H9 (cell line): ENCODE measurements around the gene COL18A1. TPM values are rescaled to one million over a fixed set of nuclear protein-coding genes. Genes with fewer than 3 reads are reported as not detected.

Source experiments
- DNase-seq: peaks from one replicate; pipeline ENCODE4 v3.0.0-alpha.2; 2017
- H2AFZ ChIP-seq: one replicate; pipeline ENCODE4 v1.6.1; 2013; ENCODE audit warnings: mild to moderate bottlenecking, low read length, control low read depth, moderate library complexity
- H2AK5ac ChIP-seq: 2 replicates; pipeline ENCODE4 v1.6.1; 2013; ENCODE audit warnings: low read length, control low read depth, mixed read lengths; ENCODE audit not compliant: insufficient read length
- H2BK120ac ChIP-seq: one replicate; pipeline ENCODE4 v1.6.1; 2013; ENCODE audit warnings: low read depth, mild to moderate bottlenecking, low read length, control low read depth, inconsistent platforms; ENCODE audit not compliant: poor library complexity, severe bottlenecking
- H2BK12ac ChIP-seq: 2 replicates; pipeline ENCODE4 v1.6.1; 2013; ENCODE audit warnings: low read length, control low read depth, mixed read lengths, low read depth; ENCODE audit not compliant: insufficient read length
- H2BK15ac ChIP-seq: 2 replicates; pipeline ENCODE4 v1.6.1; 2013; ENCODE audit warnings: low read depth, low read length, control low read depth
- H2BK20ac ChIP-seq: one replicate; pipeline ENCODE4 v1.6.1; 2013; ENCODE audit warnings: low read depth, mild to moderate bottlenecking, low read length, control low read depth, inconsistent platforms; ENCODE audit not compliant: poor library complexity, severe bottlenecking
- H2BK5ac ChIP-seq: 2 replicates; pipeline ENCODE4 v1.6.1; 2013; ENCODE audit warnings: low read length, control low read depth, mixed read lengths; ENCODE audit not compliant: insufficient read length
- H3K14ac ChIP-seq: 2 replicates; pipeline ENCODE4 v1.6.1; 2013; ENCODE audit warnings: low read length, control low read depth; ENCODE audit not compliant: insufficient read depth
- H3K18ac ChIP-seq: 2 replicates; pipeline ENCODE4 v1.6.1; 2013; ENCODE audit warnings: low read depth, mild to moderate bottlenecking, mixed read lengths, low read length, control low read depth; ENCODE audit not compliant: insufficient read length
- H3K23ac ChIP-seq: 2 replicates; pipeline ENCODE4 v1.6.1; 2013; ENCODE audit warnings: low read length, control low read depth, mixed read lengths, low read depth; ENCODE audit not compliant: insufficient read length
- H3K23me2 ChIP-seq: 2 replicates; pipeline ENCODE4 v1.6.1; 2013; ENCODE audit warnings: low read depth, mild to moderate bottlenecking, mixed read lengths, low read length, control low read depth; ENCODE audit not compliant: insufficient read length, poor library complexity, severe bottlenecking
- H3K27ac ChIP-seq: 2 replicates; pipeline ENCODE4 v1.5.1; 2013; ENCODE audit warnings: low read length, control low read depth, mixed read lengths, low read depth; ENCODE audit not compliant: insufficient read length
- H3K27me3 ChIP-seq: 2 replicates; pipeline ENCODE4 v1.6.1; 2013; ENCODE audit warnings: low read length, control low read depth, inconsistent platforms; ENCODE audit not compliant: insufficient read depth
- H3K4ac ChIP-seq: 2 replicates; pipeline ENCODE4 v1.6.1; 2013; ENCODE audit warnings: low read depth, mild to moderate bottlenecking, control low read depth, inconsistent platforms, low read length, moderate library complexity
- H3K4me1 ChIP-seq: 2 replicates; pipeline ENCODE4 v1.6.1; 2013; ENCODE audit warnings: low read length, control low read depth, inconsistent platforms; ENCODE audit not compliant: insufficient read depth
- H3K4me2 ChIP-seq: 2 replicates; pipeline ENCODE4 v1.6.1; 2013; ENCODE audit warnings: low read length, control low read depth, mixed read lengths; ENCODE audit not compliant: insufficient read length, insufficient read depth
- H3K56ac ChIP-seq: 2 replicates; pipeline ENCODE4 v1.6.1; 2013; ENCODE audit warnings: low read depth, mild to moderate bottlenecking, mixed read lengths, low read length, control low read depth; ENCODE audit not compliant: insufficient read length
- H3K79me1 ChIP-seq: 2 replicates; pipeline ENCODE4 v1.6.1; 2013; ENCODE audit warnings: low read depth, mild to moderate bottlenecking, moderate library complexity, low read length, control low read depth, inconsistent platforms; ENCODE audit not compliant: insufficient read depth, poor library complexity, severe bottlenecking
- H3K79me2 ChIP-seq: 2 replicates; pipeline ENCODE4 v1.6.1; 2013; ENCODE audit warnings: low read length, control low read depth, inconsistent platforms; ENCODE audit not compliant: insufficient read depth
- H3K9ac ChIP-seq: 2 replicates; pipeline ENCODE4 v1.6.1; 2013; ENCODE audit warnings: low read length, control low read depth, mixed read lengths; ENCODE audit not compliant: insufficient read length; ENCODE audit errors: extremely low read depth
- H3K9me3 ChIP-seq: one replicate; pipeline ENCODE4 v1.6.1; 2013; ENCODE audit warnings: low read depth, low read length, inconsistent platforms; ENCODE audit not compliant: control insufficient read depth
- H3T11ph ChIP-seq: one replicate; pipeline ENCODE4 v1.6.1; 2013; ENCODE audit warnings: mild to moderate bottlenecking, low read length, control low read depth, inconsistent platforms
- H4K20me1 ChIP-seq: one replicate; pipeline ENCODE4 v1.6.1; 2013; ENCODE audit not compliant: control insufficient read depth, insufficient read length, insufficient read depth
- H4K5ac ChIP-seq: 2 replicates; pipeline ENCODE4 v1.6.1; 2013; ENCODE audit warnings: low read depth, mild to moderate bottlenecking, mixed read lengths, low read length, control low read depth; ENCODE audit not compliant: insufficient read length
- H4K8ac ChIP-seq: replicated peaks from 2 replicates; pipeline ENCODE4 v1.6.1; 2013; ENCODE audit warnings: low read length, control low read depth, mixed read lengths, low read depth; ENCODE audit not compliant: insufficient read length
- H4K91ac ChIP-seq: 2 replicates; pipeline ENCODE4 v1.6.1; 2013; ENCODE audit warnings: low read depth, mild to moderate bottlenecking, moderate library complexity, mixed read lengths, low read length, control low read depth; ENCODE audit not compliant: insufficient read length
- H3K27ac Mint-ChIP-seq, 3 experiments: 2 replicates in 2 of 3; 3 replicates in 1 of 3; pipeline ENCODE4 v1.8.0; 2020 to 2021; ENCODE audit warnings: mixed read lengths in 3 of 3, mild to moderate bottlenecking in 1 of 3, moderate library complexity in 1 of 3
- H3K27me3 Mint-ChIP-seq: 2 replicates; pipeline ENCODE4 v1.8.0; 2021; ENCODE audit warnings: low read depth, mild to moderate bottlenecking, moderate library complexity, mixed read lengths
- H3K36me3 Mint-ChIP-seq, 3 experiments: 2 replicates in 2 of 3; 3 replicates in 1 of 3; pipeline ENCODE4 v1.8.0; 2020 to 2021; ENCODE audit warnings: low read depth in 3 of 3, mixed read lengths in 3 of 3; ENCODE audit not compliant: insufficient read depth in 1 of 3
- H3K4me1 Mint-ChIP-seq, 2 experiments: 2 replicates each; pipeline ENCODE4 v1.8.0; 2020; ENCODE audit warnings: mixed read lengths in 2 of 2
- H3K4me3 Mint-ChIP-seq, 2 experiments: 2 replicates in 1 of 2; 3 replicates in 1 of 2; pipeline ENCODE4 v1.8.0; 2020 to 2021; ENCODE audit warnings: mild to moderate bottlenecking in 2 of 2, mixed read lengths in 2 of 2, moderate library complexity in 1 of 2
- H3K9me3 Mint-ChIP-seq, 2 experiments: 2 replicates in 1 of 2; 3 replicates in 1 of 2; pipeline ENCODE4 v1.8.0; 2020; ENCODE audit warnings: mild to moderate bottlenecking in 2 of 2, mixed read lengths in 2 of 2, moderate library complexity in 1 of 2
- CTCF ChIP-seq: fragments of 200-600 bp; sonication (generic); conservative IDR thresholded peaks from 3 replicates; pipeline ENCODE4 v1.8.0; 2021; ENCODE audit warnings: antibody characterized with exemption, mild to moderate bottlenecking
- WGBS: extraction: QIAGEN DNeasy Blood & Tissue Kit; methylation state at CpG from one replicate; pipeline ENCODE4 v1.1.7; 2013; ENCODE audit warnings: missing lambda C conversion rate, low lambda C conversion rate, mixed read lengths; ENCODE audit not compliant: insufficient read length; ENCODE audit errors: extremely low coverage; 5-methylcytosine and 5-hydroxymethylcytosine counted together
- total RNA-seq: library from RNA; stranded (reverse); gene quantifications from 2 replicates; pipeline ENCODE4 v1.2.1, GENCODE V29; 2021

The COL18A1 gene
- total RNA-seq, 1 experiment from 2014 or later, result 232 TPM

DNA sequence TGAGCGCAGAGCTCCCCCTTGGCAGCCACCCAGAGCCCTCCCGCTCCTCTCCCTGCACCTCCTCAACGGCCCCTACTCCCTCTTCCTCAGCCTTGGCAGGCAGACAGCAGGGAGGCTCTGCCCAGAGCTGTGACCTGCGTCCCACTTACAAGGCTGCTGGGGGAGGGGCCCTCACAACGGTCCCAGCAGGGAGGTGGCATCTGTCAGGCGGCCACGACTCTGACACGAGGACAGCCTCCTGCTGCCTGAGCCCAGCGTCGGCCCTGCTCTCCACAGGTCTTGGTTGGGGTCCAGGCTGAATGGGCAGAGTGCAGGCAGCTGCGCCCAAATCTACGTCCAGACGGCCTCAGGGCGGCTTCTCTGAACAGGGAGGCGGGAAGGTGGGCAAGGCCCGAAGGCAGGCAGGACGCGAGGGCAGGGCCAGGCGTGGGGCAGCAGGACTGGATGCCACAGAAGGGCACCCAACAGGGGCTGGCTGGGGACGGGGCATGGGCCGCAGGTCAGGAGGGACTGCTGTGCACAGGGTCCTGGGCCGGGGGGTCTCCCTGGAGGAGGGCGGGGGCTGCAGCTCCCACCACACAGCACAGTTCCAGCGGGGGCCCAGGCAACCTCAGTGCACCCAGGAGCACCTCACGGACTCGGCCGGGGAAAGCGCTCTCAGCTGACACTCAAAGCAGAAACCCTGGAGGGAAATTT is 129.8 kb downstream of the COL18A1 start:
- H2BK5ac ChIP-seq, result no peak overlapping the region
- Mint-ChIP-seq H3K36me3 (peaks cover 4 to 21% (median 8%) of the 10 kb centered on the region in 3 experiments; a peak in 6 of 7 replicates), H3K4me1 (no peaks in the 10 kb centered on the region), H3K27me3 (no peaks in the 10 kb centered on the region), H3K27ac (peak overlapping the region; percentile 79 to 94 (median 92); a peak in 3 of 7 replicates), H3K4me3 (no peak overlapping the region; a peak in 1 of 5 replicates), H3K9me3 (no peaks in the 10 kb centered on the region; a peak in 1 of 5 replicates)
- H2BK120ac ChIP-seq, result no peak overlapping the region
- no peaks in the 10 kb centered on the region for H3K79me1 ChIP-seq
- H2BK12ac ChIP-seq, result no peak overlapping the region
- no CpG with 5 or more reads among the region's 28 CpGs for WGBS
- DNase-seq, result no peak
- no peaks in the 10 kb centered on the region for H3K27me3 ChIP-seq
- no peaks in the 10 kb centered on the region for H4K20me1 ChIP-seq
- no peak overlapping the region for H3K9ac ChIP-seq
- no peak overlapping the region for H3K56ac ChIP-seq
- no peak overlapping the region for H4K91ac ChIP-seq
- H3K4me1 ChIP-seq, result no peaks in the 10 kb centered on the region
- H3K4me2 ChIP-seq, result no peak overlapping the region
- no peak overlapping the region for H4K8ac ChIP-seq
- no peak for TF ChIP-seq CTCF
- H3K27ac ChIP-seq, result no peak overlapping the region
- no peak overlapping the region for H3K23ac ChIP-seq
- H3K79me2 ChIP-seq, result peaks cover 2% of the 10 kb centered on the region; the same call in 1 of the 2 replicates
- H2AK5ac ChIP-seq, result no peak overlapping the region
- H2BK15ac ChIP-seq, result no peak overlapping the region
- no peak overlapping the region for H3T11ph ChIP-seq
- H3K9me3 ChIP-seq, result no peaks in the 10 kb centered on the region
- H4K5ac ChIP-seq, result no peak overlapping the region
- H3K14ac ChIP-seq, result no peak overlapping the region
- no peak overlapping the region for H2BK20ac ChIP-seq
- H3K23me2 ChIP-seq, result no peaks in the 10 kb centered on the region
- H2AFZ ChIP-seq, result no peak overlapping the region
- no peak overlapping the region for H3K4ac ChIP-seq
- H3K18ac ChIP-seq, result no peak overlapping the region
